NCI-H1694 (cell line): ENCODE data around the gene TATDN3.
"Not testable (repeated sequence)": the region's sequence is repeated elsewhere in the genome, so short reads cannot be mapped to it uniquely, and the experiment has no call there.

ENCODE experiments used
- DNase-seq: peaks from one replicate; lab custom pipeline; 2025; lab: John Stamatoyannopoulos, UW

The TATDN3 gene

DNA sequence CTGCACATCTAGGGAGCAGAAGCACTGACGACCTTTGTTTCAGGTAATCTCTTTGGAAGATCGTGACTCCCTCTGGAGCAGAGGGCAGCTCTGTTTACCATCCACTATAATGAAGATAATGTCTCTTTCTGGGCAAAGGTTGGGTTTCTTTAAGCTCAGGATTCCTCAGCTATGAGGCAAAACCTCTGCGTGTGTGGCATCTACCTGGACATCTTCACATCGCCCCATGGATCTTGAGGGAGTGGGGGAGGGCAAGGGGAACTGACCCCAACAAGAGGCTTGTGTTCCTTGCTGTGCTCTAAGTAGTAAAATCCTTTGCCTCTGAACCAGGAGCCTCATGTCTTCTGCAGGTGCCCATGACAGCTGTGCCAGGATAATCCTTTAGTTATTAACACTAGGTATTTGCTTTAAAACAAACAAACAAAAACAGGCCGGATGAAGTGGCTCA, 36.2 kb downstream of the TATDN3 start:
- DNase-seq: no peak

DNA sequence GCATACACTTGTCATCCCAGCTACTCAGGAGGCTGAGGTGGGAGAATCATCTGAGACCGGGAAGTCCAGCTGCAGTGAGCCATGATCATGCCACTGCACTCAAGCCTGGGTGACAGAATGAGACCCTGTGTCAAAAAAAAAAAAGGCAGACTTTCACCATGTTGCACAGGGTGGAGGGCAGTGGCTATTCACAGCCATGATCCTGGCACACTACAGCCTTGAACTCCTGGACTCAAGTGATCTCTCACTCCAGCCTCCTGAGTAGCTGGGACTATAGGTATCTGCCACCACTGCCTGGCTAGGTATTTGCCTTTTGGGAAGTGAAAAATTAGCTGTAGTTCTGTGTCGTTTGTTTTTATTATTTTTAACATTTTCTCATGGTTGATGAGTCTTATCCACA, 36.7 kb downstream of the TATDN3 start:
- no peak for DNase-seq

DNA sequence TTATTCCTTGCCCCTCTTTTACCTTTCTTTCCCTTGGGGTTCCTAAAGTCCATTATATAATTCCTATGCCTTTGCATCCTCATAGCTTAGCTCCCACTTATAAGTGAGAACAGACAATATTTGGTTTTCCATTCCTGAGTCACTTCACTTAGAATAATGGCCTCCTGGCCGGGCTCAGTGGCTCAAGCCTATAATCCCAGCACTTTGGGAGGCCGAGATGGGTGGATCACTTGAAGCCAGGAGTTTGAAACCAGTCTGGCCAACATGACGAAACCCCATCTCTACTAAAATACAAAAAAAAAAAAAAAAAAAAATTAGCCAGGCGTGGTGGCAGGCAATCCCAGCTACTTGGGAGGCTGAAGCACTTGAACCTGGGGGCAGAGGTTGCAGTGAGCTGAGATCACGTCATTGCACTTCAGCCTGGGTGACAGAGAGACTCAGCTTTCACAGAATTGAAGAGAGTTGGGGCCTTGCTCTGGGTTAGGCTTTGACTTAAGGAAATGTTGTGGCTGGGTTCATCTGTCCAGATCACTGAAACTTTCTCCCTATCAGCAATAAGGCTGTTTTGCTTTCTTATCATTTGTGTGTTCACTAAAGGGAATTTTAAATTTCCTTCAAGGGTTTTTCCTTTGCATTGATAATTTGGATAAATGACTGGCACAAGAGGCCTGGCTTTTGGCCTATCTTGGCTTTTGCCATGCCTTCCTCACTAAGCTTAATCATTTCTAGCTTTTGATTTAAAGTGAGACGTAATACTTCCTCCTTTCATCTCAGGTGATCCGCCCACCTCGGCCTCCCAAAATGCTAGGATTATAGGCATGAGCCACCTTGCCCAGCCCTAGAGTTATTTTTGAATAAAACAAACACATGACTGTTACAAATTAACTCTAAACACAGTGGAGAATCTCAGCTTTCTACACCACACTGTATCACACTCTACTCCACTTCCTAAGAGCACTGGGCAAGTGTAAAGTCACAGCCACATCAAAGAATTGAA, 41.8 kb downstream of the TATDN3 start:
- DNase-seq: not testable (repeated sequence)

DNA sequence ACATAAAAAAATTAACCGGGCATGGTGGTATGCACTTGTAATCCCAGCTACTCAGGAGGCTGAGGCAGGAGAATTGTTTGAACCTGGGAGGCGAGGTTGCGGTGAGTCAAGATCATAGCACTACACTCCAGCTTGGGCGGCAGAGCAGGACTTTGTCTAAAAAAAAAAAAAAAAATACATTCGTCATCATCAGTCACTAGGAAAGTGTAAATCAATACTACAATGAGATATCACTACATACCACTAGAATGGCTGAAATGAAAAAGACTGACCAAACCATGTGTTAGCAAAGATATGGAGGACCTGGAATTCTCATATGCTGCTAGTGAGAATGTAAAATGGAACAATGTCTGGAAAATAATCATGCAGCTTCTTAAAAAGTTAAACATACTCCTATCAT, 46.5 kb downstream of the TATDN3 start:
- DNase-seq: no peak

DNA sequence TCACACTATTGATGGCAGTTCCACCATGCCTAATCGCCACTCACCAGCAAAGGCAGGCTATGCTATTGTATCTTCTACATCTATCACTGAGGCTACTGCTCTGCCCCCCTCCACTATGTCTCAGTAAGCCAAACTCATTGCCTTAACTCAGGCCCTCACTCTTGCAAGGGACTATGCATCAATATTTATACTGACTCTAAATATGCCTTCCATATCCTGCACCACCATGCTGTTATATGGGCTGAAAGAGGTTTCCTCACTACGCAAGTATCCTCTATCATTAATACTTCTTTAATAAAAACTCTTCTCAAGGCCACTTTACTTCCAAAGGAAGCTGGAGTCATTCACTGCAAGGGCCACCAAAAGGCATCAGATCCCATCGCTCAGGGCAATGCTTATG, 52.8 kb downstream of the TATDN3 start:
- DNase-seq: not testable (repeated sequence)

DNA sequence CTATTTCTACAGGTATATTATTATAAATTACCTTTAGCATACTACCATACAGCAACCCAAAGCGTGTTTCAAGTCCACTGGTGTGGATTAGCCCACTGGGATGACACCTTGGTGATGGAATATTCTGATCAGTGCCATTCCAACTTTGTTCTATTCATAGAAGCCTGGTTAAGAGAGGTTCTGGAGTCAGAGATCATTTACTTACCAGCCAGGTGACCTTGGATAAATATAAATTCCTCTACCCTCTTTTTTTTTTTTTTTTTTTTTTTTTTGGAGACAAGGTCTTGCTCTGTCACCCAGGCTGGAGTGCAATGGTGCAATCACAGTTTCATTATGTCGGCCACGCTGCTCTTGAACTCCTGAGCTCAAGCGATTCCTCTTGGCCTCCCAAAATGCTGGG, 55.9 kb downstream of the TATDN3 start, which contains the start of gene SPATA45:
SPATA45 (minus strand) TSS at position 101 of the 400 bp plus-strand sequence. CDS start 11,500 bp downstream, outside the sequence.
- DNase-seq: no peak

DNA sequence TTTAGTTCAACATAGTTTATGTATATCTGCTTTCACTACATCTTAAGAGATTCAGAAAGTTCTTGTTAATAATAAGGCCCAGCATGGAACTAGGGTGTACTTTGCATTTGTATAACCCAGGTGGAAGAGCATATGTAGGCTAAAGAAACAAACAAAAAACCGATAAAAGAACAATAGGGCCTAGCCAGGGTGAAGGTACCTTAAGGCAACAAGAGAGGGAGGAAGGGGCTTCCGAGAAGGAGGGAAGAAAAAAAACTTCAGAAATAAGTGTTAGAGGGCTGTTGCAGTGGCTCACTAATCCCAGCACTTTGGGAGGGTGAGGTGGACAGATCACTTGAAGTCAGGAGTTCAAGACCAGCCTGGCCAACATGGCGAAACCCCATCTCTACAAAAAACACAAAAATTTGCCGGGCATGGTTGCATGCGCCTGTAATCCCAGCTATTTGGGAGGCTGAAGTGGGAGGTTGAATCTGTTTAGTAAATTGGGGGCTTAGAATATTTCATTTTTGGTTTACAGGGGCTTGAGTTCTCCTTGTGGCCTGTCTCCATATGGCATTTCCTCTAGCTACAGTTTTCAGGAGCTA, 60.5 kb downstream of the TATDN3 start:
- DNase-seq: no peak

DNA sequence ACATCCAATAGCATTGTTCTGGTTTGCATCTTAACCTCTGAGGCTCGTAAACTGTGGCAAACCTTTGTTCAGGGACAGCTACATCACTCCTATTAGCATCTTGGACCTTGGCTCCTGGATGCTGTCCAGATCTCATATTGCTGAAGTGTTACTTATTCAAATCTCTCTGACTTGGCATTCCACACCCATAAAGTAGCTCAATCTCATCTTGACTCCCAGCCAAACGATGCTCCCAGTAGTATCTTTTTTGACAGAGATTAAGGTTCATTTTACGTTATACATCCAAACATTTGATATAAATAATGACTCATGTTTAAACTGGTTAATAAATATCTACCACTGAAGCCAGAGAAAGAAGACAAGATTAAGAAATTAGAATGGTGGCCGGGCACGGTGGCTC, 62.0 kb downstream of the TATDN3 start:
- no peak for DNase-seq

DNA sequence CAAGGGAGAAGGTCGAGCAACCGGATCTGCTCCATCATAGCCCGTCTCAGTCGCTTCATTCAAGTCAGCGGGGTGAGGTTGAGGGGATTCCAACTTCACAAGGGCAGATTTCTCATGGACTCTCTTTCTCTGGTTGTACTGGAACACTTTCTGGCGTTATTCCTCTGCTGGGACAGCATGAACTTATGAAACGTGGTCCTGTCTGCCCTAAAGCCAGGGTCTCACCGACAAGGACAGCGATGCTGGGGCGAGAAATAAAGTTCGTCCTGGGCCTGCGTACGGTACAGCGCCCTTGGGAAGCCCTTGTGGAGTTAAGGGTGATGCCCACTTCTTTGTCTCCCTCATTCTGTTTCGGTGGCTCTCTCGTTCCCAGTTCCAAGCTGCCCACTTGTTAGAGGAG, 65.1 kb downstream of the TATDN3 start:
- DNase-seq: no peak

DNA sequence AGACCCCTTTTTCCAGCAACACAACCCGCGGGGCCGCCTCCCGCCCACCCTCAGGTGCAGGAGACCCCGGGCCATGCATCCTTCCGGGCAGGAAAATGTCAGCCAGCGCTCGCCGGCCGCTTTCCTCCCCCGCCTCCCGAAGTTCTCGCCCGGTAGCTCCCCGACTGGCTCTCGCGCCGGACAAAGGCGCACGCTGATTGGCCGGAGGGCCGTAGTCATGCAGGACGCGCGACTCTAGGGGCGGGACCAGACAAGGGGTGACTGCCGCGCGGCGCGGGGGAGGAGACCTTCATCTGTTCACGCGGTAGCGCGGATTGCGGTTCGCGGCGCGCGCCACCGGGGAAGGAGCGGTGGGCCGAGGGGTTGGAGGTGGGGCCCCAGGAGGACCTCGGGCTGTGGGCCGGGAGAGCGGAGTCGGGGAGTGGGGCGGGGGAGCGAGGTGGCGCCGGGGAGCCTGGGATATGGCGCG, 66.3 kb downstream of the TATDN3 start, which contains the start of gene FLVCR1:
FLVCR1 (plus strand) TSS at position 284 of the 469 bp plus-strand sequence; CDS start at position 462, 178 bp downstream.
- peak; percentile 84 for DNase-seq

DNA sequence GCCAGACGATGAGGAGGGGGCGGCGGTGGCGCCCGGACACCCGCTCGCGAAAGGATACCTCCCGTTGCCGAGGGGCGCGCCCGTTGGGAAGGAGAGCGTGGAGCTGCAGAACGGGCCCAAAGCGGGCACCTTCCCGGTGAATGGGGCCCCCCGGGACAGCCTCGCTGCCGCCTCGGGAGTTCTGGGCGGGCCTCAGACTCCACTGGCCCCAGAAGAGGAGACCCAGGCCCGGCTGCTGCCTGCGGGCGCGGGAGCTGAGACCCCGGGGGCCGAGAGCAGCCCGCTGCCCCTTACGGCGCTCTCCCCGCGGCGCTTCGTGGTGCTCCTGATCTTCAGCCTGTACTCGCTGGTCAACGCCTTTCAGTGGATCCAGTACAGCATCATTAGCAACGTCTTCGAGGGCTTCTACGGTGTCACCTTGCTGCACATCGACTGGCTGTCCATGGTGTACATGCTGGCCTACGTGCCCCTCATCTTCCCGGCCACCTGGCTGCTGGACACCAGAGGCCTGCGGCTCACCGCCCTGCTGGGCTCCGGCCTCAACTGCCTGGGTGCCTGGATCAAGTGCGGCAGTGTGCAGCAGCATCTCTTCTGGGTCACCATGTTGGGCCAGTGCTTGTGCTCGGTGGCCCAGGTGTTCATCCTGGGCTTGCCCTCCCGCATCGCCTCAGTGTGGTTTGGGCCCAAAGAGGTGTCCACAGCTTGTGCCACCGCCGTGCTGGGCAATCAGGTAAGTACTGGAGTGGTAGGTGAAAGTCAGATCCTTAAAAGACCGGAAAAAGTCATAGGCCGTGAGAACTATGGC, 67.0 kb downstream of the TATDN3 start:
- DNase-seq: no peak

DNA sequence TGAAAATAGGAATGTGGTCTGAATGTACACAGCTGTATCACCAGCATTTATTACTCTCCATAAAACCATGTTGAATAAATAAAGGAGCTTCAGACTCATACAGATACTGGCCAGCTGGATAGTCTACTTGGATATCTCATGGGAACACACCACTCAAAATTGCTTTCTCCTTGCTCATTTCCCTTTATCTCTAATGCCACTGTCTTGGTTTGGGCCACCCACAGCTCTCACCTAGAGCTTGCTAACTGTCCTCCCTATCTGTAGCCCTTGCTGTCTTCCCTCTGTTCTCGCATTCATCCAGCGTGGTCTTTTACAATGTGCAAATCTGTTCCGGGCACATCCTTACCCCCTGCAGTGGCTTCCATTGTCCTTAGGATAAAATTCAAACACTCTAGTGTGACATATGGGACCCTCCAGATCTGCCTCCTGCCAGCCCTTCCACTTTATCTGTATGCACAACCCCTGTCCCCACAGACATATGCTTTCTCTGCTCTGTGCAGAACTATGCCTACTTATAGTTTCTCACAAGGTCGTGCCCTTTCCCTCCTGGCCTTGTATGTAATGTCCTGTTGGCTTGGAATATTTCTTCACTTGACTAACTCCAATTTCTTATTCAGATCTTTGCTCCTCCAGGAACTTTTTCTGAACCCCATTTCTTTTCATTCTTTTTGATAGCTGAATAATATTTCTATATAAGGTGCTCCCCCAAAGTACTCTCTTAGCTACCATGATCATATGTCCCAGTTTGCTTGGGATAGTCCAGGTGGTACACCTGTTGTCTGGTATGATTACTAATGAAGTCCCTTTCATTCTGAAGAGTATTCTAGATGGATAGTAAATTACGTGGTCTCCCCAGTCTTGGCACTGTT, 69.3 kb downstream of the TATDN3 start:
- DNase-seq: no peak

DNA sequence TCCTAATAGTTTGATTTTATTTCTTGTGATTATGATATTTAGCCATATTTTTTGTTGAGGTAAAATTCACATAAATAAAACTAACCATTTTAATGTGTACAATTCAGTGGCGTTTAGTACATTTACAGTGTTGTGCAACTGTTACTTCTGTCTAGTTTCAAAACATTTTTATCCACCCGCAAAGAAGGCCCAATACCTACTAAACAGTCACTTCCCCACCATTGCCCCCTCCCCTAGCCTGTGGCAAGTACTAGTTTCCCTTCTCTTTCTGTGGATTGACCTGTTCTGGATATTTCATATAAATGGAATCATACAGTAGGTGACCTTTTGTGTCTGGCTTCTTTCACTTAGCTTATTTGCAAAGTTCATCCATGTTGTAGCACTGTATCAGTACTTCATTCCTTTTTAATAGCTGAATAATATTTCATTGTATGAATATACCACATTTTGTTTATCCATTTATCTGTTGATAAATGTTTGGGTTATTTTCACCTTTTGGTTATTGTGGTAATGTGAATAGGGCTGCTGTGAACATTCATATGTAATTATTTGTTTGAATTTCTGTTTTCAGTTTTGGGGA, 70.5 kb downstream of the TATDN3 start:
- DNase-seq: no peak

DNA sequence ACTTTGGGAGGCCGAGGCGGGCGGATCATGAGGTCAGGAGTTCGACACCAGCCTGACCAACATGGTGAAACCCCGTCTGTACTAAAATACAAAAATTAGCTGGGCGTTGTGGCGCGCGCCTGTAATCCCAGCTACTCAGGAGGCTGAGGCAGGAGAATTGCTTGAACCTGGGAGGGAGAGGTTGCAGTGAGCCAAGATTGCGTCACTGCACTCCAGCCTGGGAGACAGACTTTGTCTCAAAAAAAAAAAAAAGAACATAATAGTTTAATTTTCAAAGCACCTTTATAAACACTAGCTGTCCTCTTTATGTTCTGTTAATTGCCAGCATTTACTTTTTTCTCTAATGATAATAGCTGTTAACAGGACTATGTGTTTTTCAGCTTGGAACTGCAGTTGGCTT, 71.7 kb downstream of the TATDN3 start:
- not testable (repeated sequence) for DNase-seq

DNA sequence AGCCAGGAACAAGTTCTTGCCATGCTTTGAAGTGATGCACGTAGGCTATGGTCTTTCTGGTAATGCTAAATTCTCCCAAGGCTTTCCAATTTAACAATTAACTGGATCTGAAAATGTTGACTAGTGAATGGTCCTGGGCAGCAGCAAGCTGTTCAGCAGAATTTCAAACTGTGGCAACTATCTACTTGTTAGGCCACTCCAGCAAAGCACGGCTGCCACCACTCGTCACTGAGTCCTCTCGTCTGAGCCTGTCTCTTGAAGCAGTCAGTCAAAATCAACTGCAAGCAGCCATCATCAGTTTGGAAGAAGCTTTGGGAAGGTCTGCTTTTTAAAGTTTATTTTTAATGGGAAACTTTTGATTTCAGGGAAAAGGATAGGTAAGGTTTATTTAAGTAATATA, 72.5 kb downstream of the TATDN3 start:
- DNase-seq: no peak
